ENCODE results near the gene NPLOC4. TPM values are rescaled to one million over a fixed set of nuclear protein-coding genes. Genes with fewer than 3 reads are reported as not detected.

The NPLOC4 gene
- total RNA-seq, 1 donor from 2014 or later = 87.5 TPM

DNA sequence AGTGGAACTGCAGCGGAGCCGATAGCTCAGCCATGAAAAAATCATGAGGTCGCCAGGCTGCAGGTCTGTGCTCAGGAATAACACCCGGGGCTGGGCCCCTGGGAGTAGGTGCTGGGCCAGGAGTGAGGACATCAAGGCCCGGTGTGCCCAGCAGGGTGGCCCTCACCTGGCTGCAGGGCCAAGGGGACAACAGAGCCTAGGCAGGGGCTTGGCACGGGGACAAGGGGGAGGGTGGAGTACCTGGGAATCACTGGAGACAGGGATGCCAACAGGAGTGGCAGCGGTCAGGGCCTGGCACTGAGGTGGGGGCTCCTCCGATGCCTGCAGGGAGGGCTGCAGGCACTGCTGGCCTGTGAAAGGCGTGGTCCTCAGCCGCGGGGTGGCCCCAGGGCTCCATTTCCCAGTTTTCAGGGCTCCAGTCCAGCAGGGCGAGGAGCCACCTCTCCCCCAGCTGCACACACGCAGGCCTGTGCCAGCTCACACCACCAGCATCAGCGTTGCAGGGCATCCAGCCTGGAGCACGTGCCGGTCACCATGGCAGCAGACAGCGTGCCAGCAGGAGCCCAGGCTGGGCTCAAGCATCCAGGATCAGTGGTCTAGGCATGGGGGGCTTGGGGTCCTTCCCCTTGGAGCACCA is 113.4 kb downstream of the NPLOC4 start:
- H3K9me3 ChIP-seq (replicated peaks) = no peaks in the 10 kb centered on the region
- H3K4me3 ChIP-seq = no peak overlapping the region
- H3K36me3 ChIP-seq = no peaks in the 10 kb centered on the region
- H3K4me1 ChIP-seq = peaks cover 25% of the 10 kb centered on the region
- intact Hi-C loops (cut with micrococcal nuclease) = no loop called here
- TF ChIP-seq, protein P1, sequence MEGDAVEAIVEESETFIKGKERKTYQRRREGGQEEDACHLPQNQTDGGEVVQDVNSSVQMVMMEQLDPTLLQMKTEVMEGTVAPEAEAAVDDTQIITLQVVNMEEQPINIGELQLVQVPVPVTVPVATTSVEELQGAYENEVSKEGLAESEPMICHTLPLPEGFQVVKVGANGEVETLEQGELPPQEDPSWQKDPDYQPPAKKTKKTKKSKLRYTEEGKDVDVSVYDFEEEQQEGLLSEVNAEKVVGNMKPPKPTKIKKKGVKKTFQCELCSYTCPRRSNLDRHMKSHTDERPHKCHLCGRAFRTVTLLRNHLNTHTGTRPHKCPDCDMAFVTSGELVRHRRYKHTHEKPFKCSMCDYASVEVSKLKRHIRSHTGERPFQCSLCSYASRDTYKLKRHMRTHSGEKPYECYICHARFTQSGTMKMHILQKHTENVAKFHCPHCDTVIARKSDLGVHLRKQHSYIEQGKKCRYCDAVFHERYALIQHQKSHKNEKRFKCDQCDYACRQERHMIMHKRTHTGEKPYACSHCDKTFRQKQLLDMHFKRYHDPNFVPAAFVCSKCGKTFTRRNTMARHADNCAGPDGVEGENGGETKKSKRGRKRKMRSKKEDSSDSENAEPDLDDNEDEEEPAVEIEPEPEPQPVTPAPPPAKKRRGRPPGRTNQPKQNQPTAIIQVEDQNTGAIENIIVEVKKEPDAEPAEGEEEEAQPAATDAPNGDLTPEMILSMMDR (IDR thresholded peaks at IDR 0.05; ENCODE audit: borderline replicate concordance) = no peak
- H3K27ac ChIP-seq (replicated peaks) = no peak overlapping the region
- peaks cover 83% of the 10 kb centered on the region for H3K27me3 ChIP-seq (ENCODE audit: low read depth)
- no peak for DNase-seq

DNA sequence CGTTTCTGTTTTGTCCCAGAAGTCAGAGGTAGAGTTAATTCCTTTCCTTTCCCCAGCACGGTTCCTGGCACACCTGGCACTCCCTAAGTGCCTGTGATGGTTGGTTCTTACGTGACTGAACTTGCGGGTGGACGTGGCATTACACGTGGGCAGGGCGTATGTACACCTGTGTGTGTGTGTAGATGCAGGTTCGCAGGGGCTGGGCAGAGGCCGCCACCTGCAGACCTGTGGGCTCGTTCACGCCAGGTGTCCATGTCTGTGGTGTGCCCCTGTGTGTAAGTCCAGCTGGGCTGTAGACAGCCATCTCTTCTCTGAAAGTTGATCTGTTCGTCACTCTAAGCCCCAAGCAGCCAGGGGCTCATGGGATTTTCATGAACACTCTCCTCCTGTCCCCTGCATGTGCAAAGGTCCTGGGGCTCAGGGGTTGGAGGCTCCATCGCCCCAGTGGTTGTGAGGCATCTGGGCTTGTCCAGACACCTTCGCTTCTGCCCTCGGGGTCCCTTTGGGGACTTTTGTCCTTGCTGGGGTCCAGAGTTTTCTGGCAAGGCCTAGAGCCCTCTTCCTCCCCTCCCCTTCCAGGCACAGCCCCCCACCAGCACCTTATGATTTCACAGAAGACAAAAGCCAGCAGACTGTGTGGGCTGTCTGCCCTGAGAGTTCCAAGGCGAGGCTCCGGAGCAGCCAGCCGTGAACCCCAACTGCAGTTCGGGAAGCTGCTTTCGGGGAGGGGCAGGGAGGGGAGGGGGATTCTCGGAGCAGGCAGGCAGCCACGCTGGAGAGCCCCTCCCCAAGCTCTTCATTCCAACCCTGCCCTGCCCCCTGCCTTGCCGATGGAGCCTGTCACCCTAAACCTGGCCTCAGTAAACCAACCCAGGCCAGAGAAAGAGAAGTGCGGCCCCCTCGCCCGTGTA is 114.2 kb downstream of the NPLOC4 start:
- H3K4me1 ChIP-seq = peaks cover 32% of the 10 kb centered on the region
- H3K27me3 ChIP-seq (ENCODE audit: low read depth) = peaks cover 75% of the 10 kb centered on the region
- DNase-seq = no peak

DNA sequence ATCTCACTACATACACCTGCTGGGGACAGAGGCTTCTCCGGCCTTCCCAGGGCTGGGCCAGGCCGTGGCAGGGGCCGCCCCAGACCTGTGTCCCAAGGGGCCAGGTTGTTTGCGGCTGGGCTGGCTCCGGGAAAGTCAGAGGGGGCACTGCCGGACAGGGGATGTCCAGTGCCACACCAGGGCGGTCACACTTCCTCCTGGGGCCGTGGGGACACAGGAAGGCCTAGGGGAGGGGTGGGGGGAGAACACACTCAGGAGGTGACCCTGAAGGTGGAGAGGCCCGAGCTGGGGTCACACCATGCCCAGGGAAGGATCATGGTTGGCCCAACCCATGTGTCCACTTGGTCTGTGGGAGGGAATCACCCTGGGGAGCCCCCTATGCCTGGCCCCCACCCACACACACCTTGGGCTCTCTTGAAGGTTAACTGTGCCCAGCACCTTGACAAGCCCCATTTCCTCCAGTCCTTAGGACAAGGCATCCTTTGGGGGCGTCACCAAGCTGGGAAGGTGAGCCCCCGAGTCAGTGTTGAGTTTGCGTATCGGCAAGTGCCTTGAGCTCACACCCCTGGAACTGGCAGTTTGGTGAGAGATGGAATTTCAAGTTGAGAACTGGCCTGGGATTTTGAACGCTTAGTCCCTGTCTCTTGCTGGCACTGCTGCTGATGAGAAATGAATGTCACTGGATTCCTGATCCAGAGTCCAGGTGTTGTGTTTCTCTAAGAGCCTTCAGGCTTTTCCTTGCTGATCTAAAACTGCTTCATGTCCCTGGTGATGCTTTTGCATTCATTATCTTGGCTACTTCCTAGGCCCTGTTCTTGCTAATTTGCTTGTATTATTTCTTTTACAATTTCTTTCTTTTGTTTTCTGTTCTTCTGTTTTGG is 116.7 kb downstream of the NPLOC4 start:
- TF ChIP-seq, protein P1 (IDR thresholded peaks at IDR 0.05; ENCODE audit: borderline replicate concordance) = no peak
- peaks cover 51% of the 10 kb centered on the region for H3K27me3 ChIP-seq (ENCODE audit: low read depth)
- peaks cover 57% of the 10 kb centered on the region for H3K4me1 ChIP-seq
- DNase-seq = no peak
- H3K27ac ChIP-seq (replicated peaks) = no peak overlapping the region
- H3K4me3 ChIP-seq = peak overlapping the region; percentile 93
- H3K9me3 ChIP-seq (replicated peaks) = no peaks in the 10 kb centered on the region
- H3K36me3 ChIP-seq = peaks cover 5% of the 10 kb centered on the region
- intact Hi-C loops (cut with micrococcal nuclease) = no loop called here

More for the DNA sequence above, 114.2 kb downstream of the NPLOC4 start:
- Histone ChIP-seq H3K9me3 (replicated peaks) (no peaks in the 10 kb centered on the region), H3K4me3 (no peak overlapping the region), H3K27ac (replicated peaks) (no peak overlapping the region), H3K36me3 (no peaks in the 10 kb centered on the region)
- TF ChIP-seq, protein P1 (IDR thresholded peaks at IDR 0.05; ENCODE audit: borderline replicate concordance) = no peak
- intact Hi-C loops (cut with micrococcal nuclease) = no loop called here

DNA sequence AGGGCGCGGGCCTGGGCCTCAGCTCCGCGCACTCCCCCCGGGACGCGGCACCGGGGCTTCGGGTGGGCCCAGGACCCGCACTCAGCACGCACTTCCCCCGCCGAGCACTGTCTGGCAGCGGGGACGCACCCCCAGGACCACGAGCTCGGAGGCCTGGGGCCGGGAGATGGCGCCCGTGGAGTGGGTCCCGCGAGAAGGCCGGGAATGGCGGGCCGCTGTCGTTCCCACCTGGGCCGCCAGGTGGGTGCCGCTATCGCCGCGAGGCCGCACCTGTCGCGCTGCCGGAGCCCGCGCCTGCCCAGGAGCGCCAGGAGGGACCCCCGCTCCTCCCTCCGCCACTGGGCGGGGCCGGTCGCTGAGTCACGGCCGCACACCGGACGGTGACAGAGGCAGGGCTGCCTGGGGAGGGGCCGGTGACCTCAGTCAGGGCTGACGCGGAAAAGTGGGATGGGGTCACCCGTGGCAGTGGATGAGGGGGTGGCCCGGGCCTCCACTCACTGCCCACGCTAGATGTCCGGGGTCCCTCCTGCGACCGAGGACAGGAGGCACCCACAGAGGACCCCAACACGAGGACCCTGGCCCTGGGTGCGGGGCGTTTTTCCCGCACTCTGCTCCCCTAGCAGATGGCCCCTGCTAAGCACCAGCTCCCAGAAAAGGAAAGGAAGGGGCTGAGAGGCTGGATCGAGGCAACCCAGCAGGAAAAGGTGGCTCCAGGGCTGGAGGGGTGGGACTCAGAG is 117.5 kb downstream of the NPLOC4 start:
- peaks cover 5% of the 10 kb centered on the region for H3K36me3 ChIP-seq
- peaks cover 42% of the 10 kb centered on the region for H3K27me3 ChIP-seq (ENCODE audit: low read depth)
- peak overlapping the region; percentile 99 for H3K27ac ChIP-seq (replicated peaks)
- peaks cover 62% of the 10 kb centered on the region for H3K4me1 ChIP-seq
- TF ChIP-seq, protein P1 (IDR thresholded peaks at IDR 0.05; ENCODE audit: borderline replicate concordance) = peak; percentile 56
- DNase-seq = no peak
- no peaks in the 10 kb centered on the region for H3K9me3 ChIP-seq (replicated peaks)
- H3K4me3 ChIP-seq = peak overlapping the region; percentile 93
- intact Hi-C loops (cut with micrococcal nuclease) = no loop called here
